HG03196 (cell line): ENCODE measurements around the gene MED13L.

Experiments
- ATAC-seq: cut with Tn5 transposase; IDR thresholded peaks from one replicate; pipeline ENCODE4 v1.9.1; 2021; ENCODE audit not compliant: unreplicated experiment

MED13L gene

DNA sequence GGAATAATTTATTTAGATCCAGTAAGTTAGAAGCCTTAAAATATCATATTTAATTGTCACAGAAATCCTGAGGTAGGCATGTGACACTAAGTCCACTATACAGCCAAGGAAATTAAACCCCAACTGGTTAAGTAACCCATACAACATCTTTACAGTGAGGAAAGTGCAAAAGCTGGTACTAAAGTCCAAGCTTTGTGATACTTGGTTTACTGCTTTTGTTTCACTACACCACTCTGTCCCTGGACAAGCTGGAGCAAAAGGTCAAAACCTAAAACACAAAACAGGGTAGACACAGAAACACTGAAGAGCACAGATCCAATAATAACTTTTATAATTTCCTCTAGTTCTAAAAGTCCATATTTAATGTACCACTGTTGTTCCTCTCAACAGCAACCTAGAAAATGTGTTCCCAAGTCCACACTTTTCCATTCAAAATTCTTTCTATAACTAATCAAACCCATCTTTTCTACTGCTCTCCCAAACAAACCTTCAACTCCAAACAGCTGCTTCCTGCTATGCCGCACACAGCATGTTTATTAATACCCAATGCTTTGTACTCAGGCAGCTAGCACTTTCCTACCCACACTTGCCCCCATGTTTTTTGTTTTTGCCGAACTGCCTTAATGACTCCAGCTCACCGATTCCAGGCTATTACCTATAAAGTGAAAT lies 90.9 kb downstream of the MED13L start:
- ATAC-seq: no peak

DNA sequence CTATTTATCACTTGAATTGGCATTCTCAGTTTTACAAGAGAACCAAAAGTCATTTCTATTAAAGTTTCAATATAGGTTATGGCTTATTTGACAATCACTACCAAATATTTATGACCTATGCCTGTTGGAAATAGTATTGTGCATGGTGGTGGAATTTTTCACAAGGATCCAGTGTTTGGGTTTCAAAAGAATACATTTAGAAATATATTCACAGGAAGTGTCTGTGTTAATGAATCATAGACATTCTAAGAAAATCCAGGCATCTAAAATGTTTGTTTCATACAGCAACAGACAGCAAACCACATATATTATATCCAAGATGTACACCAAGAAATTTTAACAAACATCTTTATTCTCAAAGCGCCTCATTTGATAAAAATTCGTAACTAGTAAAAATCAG lies 92.7 kb downstream of the MED13L start:
- no peak for ATAC-seq

DNA sequence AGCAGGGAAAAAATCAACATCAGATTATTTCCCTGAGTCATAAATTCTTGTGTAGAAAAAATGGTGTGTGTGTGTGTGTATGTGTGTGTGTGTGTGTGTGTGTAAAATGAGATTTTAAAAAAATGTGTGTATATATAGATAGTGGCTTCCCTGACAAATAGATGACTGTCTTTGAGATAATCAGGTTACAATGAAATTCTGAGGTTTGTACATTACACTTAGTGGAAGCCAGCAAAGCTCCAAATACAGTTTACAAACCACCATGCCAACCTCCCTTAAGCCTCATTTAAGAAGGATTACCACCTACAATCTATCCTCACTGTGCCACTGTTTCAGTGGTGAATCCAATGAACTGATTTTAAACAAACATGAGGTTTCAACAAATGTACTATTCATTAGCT lies 93.8 kb downstream of the MED13L start:
- ATAC-seq: no peak

DNA sequence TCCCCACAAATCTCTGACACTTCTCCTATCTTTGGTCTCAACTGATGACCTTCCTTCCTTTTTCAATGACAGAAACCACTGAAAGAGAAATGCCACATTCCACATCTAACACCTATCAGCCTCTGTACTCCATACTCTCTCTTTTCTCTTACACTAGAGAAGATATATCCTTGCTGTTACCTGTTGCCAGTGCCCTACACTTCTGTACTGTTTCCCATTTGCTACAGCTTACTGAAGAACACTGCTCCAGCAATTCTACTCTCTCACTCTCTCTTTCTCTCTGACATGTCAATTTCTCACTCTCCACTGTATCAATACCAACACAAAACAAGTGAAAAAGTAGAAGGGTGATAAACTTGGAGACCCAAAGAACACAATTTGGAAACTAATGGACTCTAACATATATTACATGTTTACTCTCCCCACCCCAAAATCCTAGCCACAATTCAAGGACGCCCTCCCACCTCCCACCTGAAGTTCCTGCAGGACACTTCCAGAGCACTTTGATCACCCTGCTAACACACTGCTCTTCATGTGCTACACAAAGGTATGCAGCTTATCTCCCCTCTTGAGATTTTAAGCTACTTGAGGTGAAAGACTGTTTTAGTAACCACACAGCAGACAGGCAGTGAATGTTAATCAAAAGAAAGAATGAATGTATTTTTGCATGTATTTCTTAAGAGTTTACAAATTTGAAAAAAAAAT lies 95.0 kb downstream of the MED13L start:
- no peak for ATAC-seq

DNA sequence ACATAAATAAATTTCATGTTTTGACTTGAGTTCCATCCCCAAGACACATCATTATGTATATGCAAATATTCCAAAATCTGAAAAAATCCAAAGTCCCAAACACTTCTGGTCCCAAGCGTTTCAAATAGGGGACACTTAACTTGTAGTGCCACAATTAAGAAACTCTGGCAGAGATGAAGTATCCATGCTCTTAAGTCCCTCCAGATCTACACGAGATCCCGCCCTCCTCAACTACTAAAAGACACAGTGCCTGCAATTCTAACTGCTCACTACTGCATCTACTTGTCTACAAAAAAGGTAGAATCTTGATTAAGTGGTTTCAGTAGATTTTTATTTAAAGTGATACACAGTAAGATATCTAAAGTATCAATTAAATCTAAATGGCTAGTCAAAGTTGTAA lies 97.0 kb downstream of the MED13L start:
- ATAC-seq: no peak

DNA sequence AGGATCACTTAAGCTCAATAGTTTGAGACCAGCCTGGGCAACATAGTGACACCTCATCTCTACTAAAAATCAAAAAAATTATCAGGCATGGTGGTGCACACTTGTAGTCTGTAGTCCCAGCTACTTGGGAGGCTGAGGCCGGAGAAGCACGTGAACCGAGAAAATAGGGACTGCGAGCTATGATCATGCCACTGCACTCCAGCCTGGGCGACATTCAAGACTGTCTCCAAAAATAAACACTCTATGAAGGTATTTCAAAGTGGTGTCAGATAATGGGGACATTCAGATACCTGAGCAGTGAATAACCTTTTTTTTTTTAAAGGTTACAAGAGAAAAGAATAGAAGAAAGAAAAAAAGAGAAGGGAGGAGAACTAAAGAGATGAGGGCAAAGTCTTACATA lies 98.1 kb downstream of the MED13L start:
- ATAC-seq: no peak

DNA sequence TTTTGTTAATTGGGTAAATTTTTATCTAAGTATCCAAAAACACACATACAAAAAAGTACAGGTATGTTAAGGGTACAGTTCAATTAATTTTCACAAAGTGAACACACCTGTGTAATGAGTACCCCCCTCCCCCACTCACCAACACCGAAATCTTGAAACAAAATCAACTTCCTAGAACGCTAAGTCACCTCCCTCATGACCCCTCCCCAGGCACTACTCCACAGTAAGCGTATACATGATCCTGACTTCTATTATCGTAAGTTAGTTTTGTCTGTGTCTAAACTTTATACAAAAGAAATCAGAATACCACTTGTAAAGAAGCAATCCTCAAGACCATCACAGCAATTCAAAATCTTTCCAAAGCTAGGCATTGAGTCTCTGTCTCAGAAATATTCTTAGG lies 100.5 kb downstream of the MED13L start:
- ATAC-seq: no peak

DNA sequence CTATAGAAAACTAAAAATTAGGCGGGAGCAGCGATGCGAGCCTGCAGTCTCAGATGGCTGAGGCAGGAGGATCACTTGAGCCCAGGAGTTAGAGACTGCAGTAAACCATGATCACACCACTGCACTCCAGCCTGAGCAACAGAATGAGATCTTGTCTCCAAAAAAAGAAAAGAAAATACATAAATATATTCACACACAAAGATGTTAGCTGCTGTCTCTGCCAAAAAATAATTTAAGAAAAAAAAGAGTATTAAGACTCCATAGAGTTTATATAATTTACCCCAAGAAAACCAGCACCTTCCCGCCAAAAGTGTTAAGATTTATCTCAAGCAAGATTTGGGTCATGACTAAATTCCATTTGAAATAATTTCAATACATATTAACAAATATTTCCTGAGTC lies 102.6 kb downstream of the MED13L start:
- no peak for ATAC-seq

DNA sequence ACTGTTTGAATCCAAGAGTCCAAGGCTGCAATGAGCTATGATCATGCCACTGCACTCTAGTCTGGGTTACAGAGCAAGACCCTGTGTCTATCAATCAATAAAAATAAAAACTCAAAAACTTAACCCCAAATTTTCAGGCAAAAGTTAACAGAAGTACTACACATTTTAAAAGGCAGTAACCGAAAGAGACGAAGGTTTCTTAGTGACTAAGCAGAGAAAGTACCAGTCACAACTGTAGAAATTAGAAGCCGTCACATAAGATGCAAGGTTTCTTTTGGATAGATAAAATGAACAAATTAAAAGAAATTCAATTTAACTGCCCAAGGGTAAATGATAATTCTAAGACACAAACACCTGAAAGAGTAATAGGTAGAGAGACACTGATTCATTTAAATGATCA lies 103.5 kb downstream of the MED13L start:
- no peak for ATAC-seq

DNA sequence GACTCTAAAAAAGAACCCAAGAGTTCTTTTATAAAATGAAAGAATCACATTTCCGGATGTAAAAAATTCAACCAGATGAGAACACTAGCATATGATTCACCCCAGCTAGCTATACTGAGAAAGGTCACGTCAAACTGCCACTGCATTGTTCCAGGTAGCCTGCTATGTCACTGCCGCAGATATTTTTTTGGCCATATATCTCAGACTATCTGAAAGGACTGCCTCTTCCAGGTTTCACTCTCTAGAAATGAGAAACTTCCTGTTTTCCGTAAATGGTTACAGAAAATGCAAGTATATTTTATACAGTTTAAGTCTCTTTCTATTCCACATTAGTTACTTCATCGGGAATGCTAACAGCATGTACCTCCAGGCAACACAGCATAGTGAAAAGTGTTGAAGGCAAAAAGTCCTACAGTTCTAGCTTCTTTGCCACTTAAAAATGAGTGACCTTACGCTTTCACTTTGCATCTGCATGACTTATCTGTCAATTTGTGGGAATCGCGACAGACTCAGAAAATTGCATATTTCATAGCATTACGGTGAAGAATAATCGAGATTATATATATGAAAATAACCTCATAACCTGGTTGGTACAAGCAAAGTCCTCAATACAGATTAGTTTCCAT lies 105.2 kb downstream of the MED13L start:
- peak; percentile 82 for ATAC-seq

DNA sequence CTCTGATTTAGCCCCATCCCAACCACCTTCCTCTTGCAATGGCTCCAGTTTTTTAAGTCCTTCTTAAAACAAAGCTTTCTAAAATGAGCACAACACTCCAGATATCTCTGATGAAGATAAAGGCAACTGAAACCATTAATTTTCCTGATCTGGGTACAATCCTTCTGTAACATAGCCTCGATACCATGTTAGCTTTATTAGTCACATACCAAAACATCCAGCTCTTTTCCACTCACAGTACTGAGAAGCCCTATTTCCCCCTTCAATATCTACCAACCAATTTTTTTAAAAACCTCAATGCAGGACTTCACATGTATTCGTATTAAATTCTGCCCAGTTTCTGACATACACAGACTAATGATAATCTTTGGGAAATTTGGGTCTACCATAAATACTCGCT lies 105.9 kb downstream of the MED13L start:
- no peak for ATAC-seq

DNA sequence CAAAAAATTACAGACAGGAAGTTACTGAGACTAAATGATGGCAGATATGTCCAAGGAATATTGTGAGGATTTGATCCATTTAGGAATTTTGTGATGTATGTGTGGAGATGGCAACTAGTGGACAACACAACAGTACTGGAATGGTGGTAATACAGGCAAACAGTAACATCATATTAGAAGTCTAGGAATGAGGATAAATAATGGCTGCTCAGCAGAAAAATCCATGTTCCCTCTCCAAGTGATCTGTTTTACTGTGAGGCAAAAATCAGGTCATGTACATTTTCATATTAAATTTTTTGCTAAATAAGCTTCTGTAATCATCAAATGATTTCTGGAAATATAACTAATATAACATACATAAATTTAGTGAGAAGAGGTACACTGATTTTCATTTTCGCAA lies 108.4 kb downstream of the MED13L start:
- ATAC-seq: no peak

DNA sequence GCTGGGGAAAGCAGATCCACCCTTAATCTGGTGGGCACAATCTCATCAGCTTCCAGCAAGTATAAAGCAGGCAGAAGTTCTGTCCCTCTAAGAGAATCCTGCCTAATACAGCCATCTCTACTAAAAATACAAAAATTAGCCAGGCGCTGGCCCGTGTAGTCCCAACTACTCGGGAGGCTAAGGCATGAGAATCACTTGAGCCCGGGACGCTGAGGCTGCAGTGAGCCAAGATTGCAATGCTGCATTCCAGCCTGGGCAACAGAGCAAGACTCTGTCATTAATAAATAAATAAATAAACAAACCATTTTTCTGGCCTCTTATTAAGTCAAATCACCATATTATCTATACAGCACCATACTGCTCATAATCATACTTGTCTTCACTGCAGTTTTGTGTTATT lies 111.2 kb downstream of the MED13L start:
- ATAC-seq: no peak

DNA sequence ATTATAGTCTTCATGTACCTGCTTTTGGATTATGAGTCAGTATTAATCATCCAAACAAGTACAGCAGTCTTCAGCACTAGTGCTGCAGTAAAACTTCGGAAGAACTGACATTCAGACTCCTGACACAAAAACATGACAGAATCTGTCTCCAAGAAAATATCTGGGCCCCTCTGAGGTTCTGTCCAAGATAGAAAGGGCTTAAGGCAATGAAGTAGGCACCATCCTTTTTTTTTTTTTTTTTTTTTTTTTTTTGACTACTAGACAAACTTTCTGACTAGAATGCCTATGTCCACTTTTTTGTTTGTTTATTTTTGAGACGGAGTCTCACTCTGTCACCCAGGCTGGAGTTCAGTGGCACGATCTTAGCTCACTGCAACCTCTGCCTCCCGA lies 112.5 kb downstream of the MED13L start:
- no peak for ATAC-seq

DNA sequence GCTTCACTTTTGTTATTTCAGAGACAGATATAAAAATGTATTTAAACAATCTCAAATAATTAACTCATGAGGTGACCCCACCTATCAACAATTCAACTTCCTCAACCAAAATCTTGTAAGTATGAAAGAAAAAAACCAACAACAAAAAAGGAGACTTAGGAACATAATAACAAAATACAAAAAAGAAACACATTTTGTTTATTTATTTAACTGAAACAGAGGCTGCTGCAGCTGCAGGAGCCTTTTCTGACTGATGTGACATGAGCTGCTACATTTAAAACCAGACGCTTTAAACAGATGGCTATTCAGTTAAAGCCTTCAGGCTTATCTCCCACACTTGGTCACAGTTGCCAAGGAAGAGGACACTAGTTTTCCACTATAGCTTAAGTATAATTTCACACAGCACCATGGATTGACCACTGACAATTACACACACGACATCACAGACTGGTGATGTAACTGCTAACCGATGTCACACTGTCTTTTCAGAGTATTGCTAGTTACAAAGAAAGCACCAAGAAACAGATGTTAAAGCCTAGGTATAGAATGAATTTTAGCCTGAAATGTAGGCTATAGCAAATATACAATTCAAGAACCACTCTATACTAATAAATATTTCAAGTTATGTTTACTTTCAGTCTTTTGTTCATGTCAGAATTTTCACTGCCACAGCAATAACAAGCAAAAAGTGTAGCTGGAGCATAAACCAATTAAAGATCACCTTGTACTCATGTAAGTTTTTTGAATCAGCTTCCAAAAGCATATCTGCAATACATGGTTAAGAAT lies 113.0 kb downstream of the MED13L start:
- no peak for ATAC-seq

DNA sequence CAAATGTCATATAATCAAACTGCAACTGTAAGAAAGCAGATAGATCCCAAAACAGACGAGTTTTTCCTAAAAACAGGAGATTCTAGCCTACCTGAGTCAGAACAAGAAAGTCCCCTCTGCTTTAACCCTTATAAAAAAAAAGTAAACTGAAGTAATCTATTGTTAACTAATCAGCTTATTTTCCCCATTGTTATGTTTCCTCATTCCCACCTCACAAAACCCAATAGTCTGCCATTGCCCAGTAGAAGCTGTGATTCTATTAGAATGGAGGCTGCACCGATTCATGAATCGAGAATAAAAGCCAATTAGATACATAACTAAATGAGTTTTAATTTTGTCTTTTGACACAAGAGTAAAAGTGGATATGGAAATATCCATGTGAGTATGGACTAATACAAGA lies 115.4 kb downstream of the MED13L start:
- no peak for ATAC-seq

DNA sequence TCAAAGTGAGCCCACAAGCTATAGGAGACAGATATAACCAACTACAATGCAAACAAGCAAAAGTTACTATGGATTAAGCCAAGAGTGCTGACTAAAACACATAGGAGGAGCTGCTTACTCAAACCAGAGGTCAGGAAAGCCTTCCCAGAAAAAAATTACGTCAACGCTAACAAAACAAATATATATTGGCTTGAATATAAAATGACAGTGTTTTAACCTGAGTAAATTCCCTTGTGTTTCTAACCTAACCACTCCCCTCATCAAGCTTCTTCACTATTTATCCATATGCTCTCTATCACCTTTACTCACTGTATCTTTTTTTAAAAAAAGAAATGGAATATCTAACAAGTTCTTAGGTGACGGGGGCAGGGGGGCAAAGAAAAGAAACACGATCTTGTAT lies 115.9 kb downstream of the MED13L start:
- ATAC-seq: no peak

DNA sequence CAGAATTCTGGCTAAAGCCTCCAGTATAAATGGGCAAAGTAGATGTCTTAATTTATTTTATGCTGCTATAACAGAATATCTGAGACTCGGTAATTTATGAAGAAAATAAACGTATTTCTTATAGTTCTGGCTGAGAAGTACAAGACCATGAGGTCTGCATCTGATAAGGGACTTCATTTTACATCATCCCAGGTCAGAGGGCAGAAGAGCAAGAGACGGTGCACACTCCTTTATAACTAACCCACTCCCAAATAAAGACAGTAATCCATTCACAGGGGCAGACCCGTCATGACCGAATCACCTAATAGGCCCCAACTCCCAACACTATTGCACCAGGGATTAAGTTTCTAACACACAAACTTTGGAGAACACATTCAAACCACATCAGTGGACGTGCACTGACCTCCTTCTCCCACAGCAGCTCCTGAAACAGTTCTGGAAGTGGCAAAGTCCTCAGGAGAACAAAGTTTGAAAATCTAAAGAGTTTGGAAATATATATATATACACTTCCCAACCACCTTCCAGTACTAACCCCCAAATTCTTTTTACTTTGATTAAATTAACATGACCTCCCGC lies 116.5 kb downstream of the MED13L start:
- ATAC-seq: no peak

DNA sequence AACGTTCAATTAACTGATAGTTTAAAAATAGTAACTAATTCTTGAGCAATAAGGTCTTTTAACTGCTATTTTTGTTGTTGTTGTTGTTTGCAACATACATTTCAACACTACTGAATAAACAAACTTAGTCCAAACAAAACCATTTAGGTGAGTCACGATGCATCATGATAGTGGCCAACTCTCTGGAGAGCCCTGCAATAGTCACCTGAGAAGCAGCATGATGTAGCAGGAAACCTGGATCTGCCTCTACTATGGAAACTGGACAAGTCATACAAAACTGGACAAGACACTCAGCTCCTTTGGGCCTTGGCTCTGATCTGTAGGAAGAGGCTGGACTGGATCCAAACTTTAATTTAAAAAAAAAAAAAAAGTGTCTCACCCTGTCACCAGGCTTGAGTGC lies 117.3 kb downstream of the MED13L start:
- ATAC-seq: no peak

DNA sequence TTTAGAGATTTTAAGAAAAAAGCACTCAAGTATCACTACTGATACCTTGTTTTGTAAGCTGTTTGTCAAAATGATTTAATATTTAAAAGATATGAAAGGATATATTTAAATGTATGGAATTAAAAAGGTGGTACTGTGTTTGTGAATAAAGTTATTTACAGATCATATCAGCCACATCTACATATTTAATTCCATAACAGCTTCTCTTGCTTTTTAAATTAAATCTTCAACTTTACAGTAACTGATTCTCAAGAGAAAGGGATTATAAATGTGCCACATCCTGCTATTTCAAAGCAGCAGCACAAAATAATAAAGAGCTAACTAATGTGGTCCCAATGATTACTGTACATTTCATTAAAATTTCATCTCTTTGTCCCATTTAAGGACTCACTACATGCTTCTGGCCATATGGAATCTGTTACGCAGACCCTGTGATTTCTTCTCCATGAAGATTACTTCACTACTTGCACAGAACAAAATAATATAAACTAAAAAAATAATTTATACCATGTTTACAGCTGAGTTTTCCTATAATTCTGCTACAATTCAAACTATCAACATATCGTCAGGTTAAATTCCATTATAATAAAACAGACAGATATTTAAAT lies 117.8 kb downstream of the MED13L start:
- no peak for ATAC-seq

DNA sequence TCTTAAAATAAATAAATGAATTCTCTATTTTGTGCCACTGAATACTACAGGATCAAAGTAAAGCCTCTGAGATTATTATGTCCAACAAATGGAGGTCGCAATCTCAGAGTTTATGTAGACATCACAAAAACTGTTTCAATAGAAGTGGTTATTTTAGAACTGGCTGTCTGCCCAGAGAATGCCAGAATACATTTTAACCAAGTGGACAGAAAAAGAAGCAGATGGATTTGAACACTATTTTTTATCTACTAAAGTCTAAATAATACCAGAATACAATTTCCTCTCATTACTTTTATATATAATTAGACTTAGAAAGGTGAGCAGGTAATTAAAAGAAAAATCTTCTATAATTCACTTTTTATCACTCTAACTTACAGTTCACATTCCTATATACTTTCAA lies 118.3 kb downstream of the MED13L start:
- ATAC-seq: no peak
